Hepatocyte (in vitro differentiated cells): Measurements from ENCODE around the gene KPNA4. TPM values are rescaled to one million over a fixed set of nuclear protein-coding genes. Genes with fewer than 3 reads are reported as not detected.
"Not testable (repeated sequence)": the region's sequence is repeated elsewhere in the genome, so short reads cannot be mapped to it uniquely, and the experiment has no call there.

Experiments used
- DNase-seq: peaks from one replicate; pipeline ENCODE4 v3.0.0-alpha.2; 2016; ENCODE audit warnings: low spot score
- H2AFZ ChIP-seq: fragments of 200-600 bp; sonication (generic); 2 replicates; pipeline ENCODE4 v1.6.0; 2016; ENCODE audit warnings: antibody characterized with exemption, mild to moderate bottlenecking
- H3K27ac ChIP-seq: fragments of 200-600 bp; sonication (generic); 2 replicates; pipeline ENCODE4 v1.5.1; 2016; ENCODE audit warnings: mild to moderate bottlenecking
- H3K27me3 ChIP-seq: fragments of 200-600 bp; sonication (generic); 2 replicates; pipeline ENCODE4 v1.6.1; 2016
- H3K36me3 ChIP-seq: fragments of 200-600 bp; sonication (generic); replicated peaks from 2 replicates; pipeline ENCODE4 v1.5.1; 2016; ENCODE audit warnings: low read depth; ENCODE audit not compliant: insufficient read depth
- H3K4me1 ChIP-seq: fragments of 200-600 bp; sonication (generic); 2 replicates; pipeline ENCODE4 v1.5.1; 2016; ENCODE audit warnings: mild to moderate bottlenecking, moderate library complexity; ENCODE audit not compliant: insufficient read depth
- H3K4me2 ChIP-seq: fragments of 200-600 bp; sonication (generic); 2 replicates; pipeline ENCODE4 v1.6.0; 2016
- H3K4me3 ChIP-seq: fragments of 200-600 bp; sonication (generic); 2 replicates; pipeline ENCODE4 v1.5.1; 2016; ENCODE audit warnings: mild to moderate bottlenecking
- H3K79me2 ChIP-seq: fragments of 200-600 bp; sonication (generic); 2 replicates; pipeline ENCODE4 v1.6.0; 2017; ENCODE audit warnings: mild to moderate bottlenecking
- H3K9me2 ChIP-seq: fragments of 200-600 bp; sonication (generic); replicated peaks from 2 replicates; pipeline ENCODE4 v1.6.0; 2017; ENCODE audit warnings: mild to moderate bottlenecking; ENCODE audit not compliant: insufficient read depth
- H3K9me3 ChIP-seq: fragments of 200-600 bp; sonication (generic); 2 replicates; pipeline ENCODE4 v1.5.1; 2016; ENCODE audit warnings: low read depth, mild to moderate bottlenecking
- H4K20me1 ChIP-seq: fragments of 200-600 bp; sonication (generic); 2 replicates; pipeline ENCODE4 v1.6.0; 2016; ENCODE audit warnings: mild to moderate bottlenecking; ENCODE audit not compliant: insufficient read depth, poor library complexity, severe bottlenecking
- EZH2 ChIP-seq: fragments of 200-600 bp; sonication (generic); IDR thresholded peaks from 2 replicates; pipeline ENCODE4 v1.6.1; 2016; ENCODE audit warnings: antibody characterized with exemption, mild to moderate bottlenecking, borderline replicate concordance
- EZH2phosphoT487 ChIP-seq: fragments of 200-600 bp; sonication (generic); IDR thresholded peaks from one replicate; pipeline ENCODE4 v1.6.1; 2018; ENCODE audit warnings: antibody characterized with exemption, mild to moderate bottlenecking, low read depth, moderate library complexity; ENCODE audit not compliant: unreplicated experiment, severe bottlenecking
- WGBS: methylation state at CpG from one replicate; pipeline ENCODE4 v1.1.6; 2016; ENCODE audit warnings: low lambda C conversion rate; ENCODE audit errors: missing lambda C conversion rate; 5-methylcytosine and 5-hydroxymethylcytosine counted together
- polyA plus RNA-seq: library from polyadenylated mRNA; unstranded; fragments of >200 nt; fragmentation: Nextera tagmentation; extraction: Ambion mirVana; gene quantifications from 2 replicates; pipeline ENCODE4 v1.2.1, GENCODE V29; 2016
- total RNA-seq: library from RNA; depleted of rRNA; stranded (reverse); fragments of >200 nt; gene quantifications from 2 replicates; pipeline ENCODE4 v1.2.3, GENCODE V29; 2014
- TF ChIP-seq, protein P1 (sequence below): fragments of 200-600 bp; sonication (generic); IDR thresholded peaks from 2 replicates; pipeline ENCODE4 v1.5.1; 2016; ENCODE audit warnings: antibody characterized with exemption, mild to moderate bottlenecking; ENCODE audit not compliant: poor library complexity

KPNA4 gene
- total and polyA plus RNA-seq, 2 experiments from 2014 or later, result 13.0 to 26.6 TPM

DNA sequence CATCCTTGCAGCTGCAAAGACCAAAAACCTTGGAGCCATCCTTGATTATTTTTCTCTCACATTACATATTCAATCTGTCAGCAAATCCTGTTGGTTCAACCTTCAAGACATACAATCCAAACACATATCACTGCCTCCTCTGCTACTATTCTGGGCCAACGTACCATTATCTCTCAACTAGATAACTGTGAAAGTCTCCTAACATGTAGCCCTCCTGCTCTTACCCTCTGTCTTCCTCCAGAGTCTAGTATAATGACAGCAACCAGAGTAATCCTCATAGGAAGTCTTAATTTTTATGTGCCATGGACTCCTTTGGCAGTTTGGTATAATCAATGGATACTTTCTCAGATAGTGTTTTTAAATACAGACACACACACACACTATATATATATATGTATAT lies 27.6 kb downstream of the KPNA4 start:
- Histone ChIP-seq H3K27ac (no peak overlapping the region), H3K9me2 (no peaks in the 10 kb centered on the region), H3K36me3 (no peaks in the 10 kb centered on the region), H2AFZ (no peak overlapping the region), H4K20me1 (peaks cover 57% of the 10 kb centered on the region), H3K27me3 (no peaks in the 10 kb centered on the region), H3K4me2 (no peak overlapping the region), H3K4me3 (no peak overlapping the region), H3K79me2 (peaks cover 78% of the 10 kb centered on the region), H3K4me1 (no peaks in the 10 kb centered on the region), H3K9me3 (no peaks in the 10 kb centered on the region)
- TF ChIP-seq, protein P1, sequence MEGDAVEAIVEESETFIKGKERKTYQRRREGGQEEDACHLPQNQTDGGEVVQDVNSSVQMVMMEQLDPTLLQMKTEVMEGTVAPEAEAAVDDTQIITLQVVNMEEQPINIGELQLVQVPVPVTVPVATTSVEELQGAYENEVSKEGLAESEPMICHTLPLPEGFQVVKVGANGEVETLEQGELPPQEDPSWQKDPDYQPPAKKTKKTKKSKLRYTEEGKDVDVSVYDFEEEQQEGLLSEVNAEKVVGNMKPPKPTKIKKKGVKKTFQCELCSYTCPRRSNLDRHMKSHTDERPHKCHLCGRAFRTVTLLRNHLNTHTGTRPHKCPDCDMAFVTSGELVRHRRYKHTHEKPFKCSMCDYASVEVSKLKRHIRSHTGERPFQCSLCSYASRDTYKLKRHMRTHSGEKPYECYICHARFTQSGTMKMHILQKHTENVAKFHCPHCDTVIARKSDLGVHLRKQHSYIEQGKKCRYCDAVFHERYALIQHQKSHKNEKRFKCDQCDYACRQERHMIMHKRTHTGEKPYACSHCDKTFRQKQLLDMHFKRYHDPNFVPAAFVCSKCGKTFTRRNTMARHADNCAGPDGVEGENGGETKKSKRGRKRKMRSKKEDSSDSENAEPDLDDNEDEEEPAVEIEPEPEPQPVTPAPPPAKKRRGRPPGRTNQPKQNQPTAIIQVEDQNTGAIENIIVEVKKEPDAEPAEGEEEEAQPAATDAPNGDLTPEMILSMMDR, result no peak
- TF ChIP-seq EZH2phosphoT487 (no peak), EZH2 (no peak)
- no peak for DNase-seq
- 64% methylated on average over 1 of the region's 1 CpG for WGBS

- H3K79me2 ChIP-seq, result peaks cover 24% of the 10 kb centered on the region
- TF ChIP-seq EZH2phosphoT487, result no peak
- no peak for TF ChIP-seq EZH2
- TF ChIP-seq, protein P1, result no peak
- no peaks in the 10 kb centered on the region for H3K9me2 ChIP-seq
Measured at GRCh38 chr3:160532371-160532770, 33.0 kb downstream of the KPNA4 start.

GRCh38 chr3:160531311-160531710 lies 34.1 kb downstream of the KPNA4 start:
- Histone ChIP-seq H3K4me2 (no peak overlapping the region), H3K79me2 (peaks cover 13% of the 10 kb centered on the region), H3K4me1 (no peaks in the 10 kb centered on the region), H3K4me3 (no peak overlapping the region), H4K20me1 (no peaks in the 10 kb centered on the region), H3K9me2 (no peaks in the 10 kb centered on the region), H3K27ac (no peak overlapping the region), H3K36me3 (no peaks in the 10 kb centered on the region), H3K9me3 (no peaks in the 10 kb centered on the region), H2AFZ (no peak overlapping the region), H3K27me3 (no peaks in the 10 kb centered on the region)
- TF ChIP-seq EZH2, result no peak
- no peak for TF ChIP-seq EZH2phosphoT487
- WGBS, result 96% methylated on average over 1 of the region's 1 CpG
- no peak for DNase-seq

More at GRCh38 chr3:160532371-160532770, 33.0 kb downstream of the KPNA4 start:
- Histone ChIP-seq H2AFZ (no peak overlapping the region), H3K36me3 (no peaks in the 10 kb centered on the region), H4K20me1 (peaks cover 5% of the 10 kb centered on the region), H3K9me3 (no peaks in the 10 kb centered on the region), H3K4me3 (no peak overlapping the region), H3K27ac (no peak overlapping the region), H3K4me2 (no peak overlapping the region), H3K27me3 (no peaks in the 10 kb centered on the region), H3K4me1 (no peaks in the 10 kb centered on the region)
- DNase-seq, result no peak

- not testable (repeated sequence) for H3K4me3 ChIP-seq, H3K27ac ChIP-seq, H2AFZ ChIP-seq, DNase-seq, H3K9me3 ChIP-seq, H3K27me3 ChIP-seq, H4K20me1 ChIP-seq, H3K79me2 ChIP-seq, H3K4me1 ChIP-seq, H3K4me2 ChIP-seq, H3K9me2 ChIP-seq
- WGBS, result 96% methylated on average over 2 of the region's 2 CpGs
- peaks cover 10% of the 10 kb centered on the region for H3K36me3 ChIP-seq
Measured at GRCh38 chr3:160516391-160516790, 49.0 kb downstream of the KPNA4 start.

DNA sequence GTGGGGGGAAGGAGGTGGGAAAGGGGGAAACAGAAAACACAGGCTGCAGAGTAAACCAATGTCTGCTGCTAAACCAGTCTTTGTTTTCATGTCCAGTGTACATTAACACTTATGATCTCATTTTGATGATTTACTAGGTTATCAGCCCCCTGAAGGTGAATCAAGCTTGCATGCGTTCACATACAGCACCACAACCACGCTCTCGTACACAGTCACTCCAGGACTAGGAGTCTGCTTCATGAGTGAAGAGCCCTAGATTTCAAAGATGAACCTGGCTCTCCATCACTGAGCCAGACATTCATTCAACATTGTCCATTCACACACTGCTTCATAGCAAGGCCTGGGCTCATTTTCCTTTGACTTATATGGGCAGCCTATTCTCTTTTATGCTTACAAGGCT lies 64.0 kb downstream of the KPNA4 start:
- Histone ChIP-seq H2AFZ (no peak overlapping the region), H3K9me3 (no peaks in the 10 kb centered on the region), H3K4me1 (no peaks in the 10 kb centered on the region), H3K9me2 (no peaks in the 10 kb centered on the region), H3K4me2 (no peak overlapping the region), H3K79me2 (no peaks in the 10 kb centered on the region), H3K36me3 (no peaks in the 10 kb centered on the region), H3K27ac (no peak overlapping the region), H4K20me1 (no peaks in the 10 kb centered on the region), H3K4me3 (no peak overlapping the region), H3K27me3 (no peaks in the 10 kb centered on the region)
- DNase-seq, result no peak
- TF ChIP-seq EZH2 (no peak), EZH2phosphoT487 (no peak)
- TF ChIP-seq, protein P1, result no peak
- WGBS, result 98% methylated on average over 3 of the region's 3 CpGs
